HG03354 (cell line): ENCODE results near the gene FGF21.
A peak's percentile ranks its signal among the peaks of the same experiment; 100 is the strongest.
"Not testable (repeated sequence)": the region's sequence is repeated elsewhere in the genome, so short reads cannot be mapped to it uniquely, and the experiment has no call there.

ENCODE experiments used
- ATAC-seq: cut with Tn5 transposase; IDR thresholded peaks from one replicate; pipeline ENCODE4 v1.9.1; 2021; ENCODE audit warnings: mild to moderate bottlenecking; ENCODE audit not compliant: unreplicated experiment, poor library complexity, severe bottlenecking

Gene FGF21, protein sequence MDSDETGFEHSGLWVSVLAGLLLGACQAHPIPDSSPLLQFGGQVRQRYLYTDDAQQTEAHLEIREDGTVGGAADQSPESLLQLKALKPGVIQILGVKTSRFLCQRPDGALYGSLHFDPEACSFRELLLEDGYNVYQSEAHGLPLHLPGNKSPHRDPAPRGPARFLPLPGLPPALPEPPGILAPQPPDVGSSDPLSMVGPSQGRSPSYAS

DNA sequence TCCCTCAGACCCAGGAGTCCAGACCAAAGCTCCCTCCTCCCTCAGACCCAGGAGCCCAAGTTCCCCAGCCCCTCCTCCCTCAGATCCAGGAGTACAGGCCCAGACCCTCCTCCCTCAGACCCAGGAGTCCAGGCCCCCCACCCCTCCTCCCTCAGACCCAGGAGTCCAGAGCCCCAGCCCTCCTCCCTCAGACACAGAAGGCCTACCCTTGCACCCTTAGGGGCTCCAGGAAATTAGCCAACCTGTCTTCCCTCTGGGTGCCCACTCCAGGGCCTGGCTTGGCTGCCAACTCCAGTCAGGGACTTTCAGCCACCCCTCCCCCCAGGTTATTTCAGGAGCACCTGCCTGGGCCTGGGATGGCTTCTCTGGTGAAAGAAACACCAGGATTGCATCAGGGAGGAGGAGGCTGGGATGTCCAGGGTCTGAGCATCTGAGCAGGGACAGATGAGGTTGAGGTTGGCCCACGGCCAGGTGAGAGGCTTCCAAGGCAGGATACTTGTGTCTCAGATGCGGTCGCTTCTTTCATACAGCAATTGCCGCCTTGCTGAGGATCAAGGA lies at the start of gene FGF21:
FGF21 (plus strand) TSS at position 441 of the 558 bp plus-strand sequence. CDS start 713 bp downstream, outside the sequence.
- ATAC-seq: no peak

GRCh38 chr19:48708471-48708870 lies 46.9 kb upstream of the FGF21 start:
- no peak for ATAC-seq

- no peak for ATAC-seq
Measured at GRCh38 chr19:48711106-48711662, 44.1 kb upstream of the FGF21 start.

DNA sequence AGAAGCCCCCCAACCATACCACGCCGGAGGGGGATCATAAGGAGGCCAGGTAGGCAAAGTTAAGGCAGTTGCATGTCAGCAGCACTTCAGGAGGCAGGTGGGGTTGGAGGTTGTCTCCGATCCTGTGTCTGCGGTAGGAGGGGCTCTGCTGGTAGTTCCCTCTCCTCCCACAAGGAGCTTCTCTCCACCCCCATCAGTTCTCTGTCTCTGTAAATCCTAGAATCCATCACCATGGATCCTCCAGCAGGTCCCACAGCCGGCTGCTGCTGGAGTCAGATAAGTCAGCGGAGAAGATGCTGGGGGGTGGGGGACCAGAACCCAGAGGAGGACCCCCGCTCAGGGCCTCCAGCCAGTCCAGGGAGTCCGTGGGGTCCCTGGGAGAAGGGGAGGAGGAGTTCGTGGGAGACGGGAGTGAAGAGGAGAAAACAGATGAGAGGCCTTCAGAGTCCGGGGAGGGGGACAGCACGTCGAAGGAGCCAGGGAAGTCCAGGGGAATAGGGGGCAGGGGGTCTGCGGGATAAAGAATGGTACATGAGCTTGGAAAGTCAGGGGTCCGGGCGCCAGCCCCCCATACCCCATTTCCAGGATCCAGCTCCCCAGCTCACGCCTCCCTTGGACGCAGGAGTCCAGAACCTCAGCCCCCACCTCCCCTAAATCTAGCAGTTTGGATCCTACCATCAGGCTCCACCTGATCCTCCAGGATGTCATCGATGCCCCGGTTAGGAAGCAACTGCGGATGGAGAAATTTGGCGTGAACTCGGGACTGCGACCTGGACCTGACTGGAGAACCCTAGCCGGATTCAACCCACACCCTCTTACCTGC lies 42.1 kb upstream of the FGF21 start:
- no peak for ATAC-seq

GRCh38 chr19:48713864-48714755 lies 41.2 kb upstream of the FGF21 start:
- peak; percentile 89 for ATAC-seq

GRCh38 chr19:48714759-48715675 lies 40.3 kb upstream of the FGF21 start:
- no peak for ATAC-seq

- ATAC-seq: no peak
Measured at GRCh38 chr19:48715681-48716171, 39.6 kb upstream of the FGF21 start.

GRCh38 chr19:48716562-48717291 lies 38.6 kb upstream of the FGF21 start:
- no peak for ATAC-seq

DNA sequence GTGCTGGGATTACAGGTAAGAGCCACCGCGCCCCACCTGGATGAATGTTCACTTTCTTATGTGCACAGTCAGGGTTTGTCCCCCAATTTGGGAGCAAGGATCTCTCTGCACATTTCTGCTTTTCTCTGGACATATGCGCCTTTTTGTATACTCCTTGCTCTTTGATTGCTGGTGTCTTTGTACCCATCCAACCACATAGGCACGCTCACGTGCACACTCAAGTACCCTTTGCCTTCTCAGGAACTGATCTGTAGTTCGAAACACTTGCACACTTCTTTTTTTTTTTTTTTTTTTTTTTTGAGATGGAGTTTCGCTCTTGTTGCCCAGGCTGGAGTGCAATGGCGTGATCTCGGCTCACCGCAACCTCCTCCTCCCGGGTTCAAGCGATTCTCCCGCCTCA lies 37.2 kb upstream of the FGF21 start:
- not testable (repeated sequence) for ATAC-seq

GRCh38 chr19:48718711-48719231 lies 36.6 kb upstream of the FGF21 start:
- ATAC-seq: no peak

- no peak for ATAC-seq
Measured at GRCh38 chr19:48719263-48720171, 35.8 kb upstream of the FGF21 start, which contains the start of gene MAMSTR. Gene MAMSTR (minus strand): TSS chr19:48719725. CDS start chr19:48719031, 694 bp downstream.

DNA sequence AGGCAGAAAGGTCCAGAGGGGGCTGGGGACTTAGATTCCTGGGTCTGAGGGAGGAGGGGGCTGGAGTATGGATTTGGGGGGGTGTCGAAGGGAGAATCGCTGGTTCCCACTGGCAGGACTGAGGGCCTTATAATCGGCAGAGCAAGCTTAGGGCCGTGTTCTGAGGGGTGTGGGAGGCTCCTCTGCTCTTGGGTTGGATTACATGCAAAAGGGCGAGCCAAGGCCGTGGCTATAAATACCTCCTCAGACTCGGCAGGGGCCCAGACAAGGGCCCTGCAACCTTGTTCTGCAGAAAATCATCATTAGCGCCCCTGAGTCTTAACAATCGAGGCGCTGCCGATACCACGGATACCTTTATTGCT lies 35.1 kb upstream of the FGF21 start:
- no peak for ATAC-seq

GRCh38 chr19:48720613-48721296 lies 34.6 kb upstream of the FGF21 start:
- ATAC-seq: peak; percentile 68

GRCh38 chr19:48722196-48722708 lies 33.1 kb upstream of the FGF21 start:
- ATAC-seq: no peak

GRCh38 chr19:48724796-48725753 lies 30.2 kb upstream of the FGF21 start:
- no peak for ATAC-seq
